ENCODE measurements around the gene RELN.
A peak's percentile ranks its signal among the peaks of the same experiment; 100 is the strongest.
"Not testable (repeated sequence)": the region's sequence is repeated elsewhere in the genome, so short reads cannot be mapped to it uniquely, and the experiment has no call there.

RELN gene

GRCh38 chr7:103824251-103824650 lies 165.2 kb downstream of the RELN start:
- no peak for DNase-seq

- DNase-seq: no peak
Measured at GRCh38 chr7:103823084-103823483, 166.4 kb downstream of the RELN start.

GRCh38 chr7:103821092-103821491 lies 168.4 kb downstream of the RELN start:
- DNase-seq: no peak

GRCh38 chr7:103815972-103816371 lies 173.5 kb downstream of the RELN start:
- DNase-seq: not testable (repeated sequence)

- no peak for DNase-seq
Measured at GRCh38 chr7:103813970-103814369, 175.5 kb downstream of the RELN start.

- DNase-seq: peak; percentile 83
Measured at GRCh38 chr7:103811997-103812396, 177.5 kb downstream of the RELN start.

GRCh38 chr7:103811290-103811689 lies 178.2 kb downstream of the RELN start:
- DNase-seq: no peak

- DNase-seq: no peak
Measured at GRCh38 chr7:103810112-103810744, 179.2 kb downstream of the RELN start.

GRCh38 chr7:103809229-103809994 lies 180.0 kb downstream of the RELN start:
- DNase-seq: no peak

- DNase-seq: no peak
Measured at GRCh38 chr7:103805346-103805745, 184.1 kb downstream of the RELN start.

GRCh38 chr7:103803631-103804030 lies 185.8 kb downstream of the RELN start:
- DNase-seq: no peak

GRCh38 chr7:103799298-103799697 lies 190.2 kb downstream of the RELN start:
- no peak for DNase-seq

GRCh38 chr7:103797647-103798307 lies 191.7 kb downstream of the RELN start:
- no peak for DNase-seq

- no peak for DNase-seq
Measured at GRCh38 chr7:103796327-103796962, 193.0 kb downstream of the RELN start.

- DNase-seq: peak; percentile 70
Measured at GRCh38 chr7:103795787-103796186, 193.7 kb downstream of the RELN start.

GRCh38 chr7:103795107-103795506 lies 194.4 kb downstream of the RELN start:
- peak; percentile 14 for DNase-seq

GRCh38 chr7:103794424-103794823 lies 195.0 kb downstream of the RELN start:
- no peak for DNase-seq

GRCh38 chr7:103793614-103794013 lies 195.8 kb downstream of the RELN start:
- DNase-seq: peak; percentile 49

GRCh38 chr7:103791894-103792293 lies 197.6 kb downstream of the RELN start:
- no peak for DNase-seq

GRCh38 chr7:103787041-103787440 lies 202.4 kb downstream of the RELN start:
- not testable (repeated sequence) for DNase-seq

GRCh38 chr7:103784646-103785286 lies 204.7 kb downstream of the RELN start:
- no peak for DNase-seq

GRCh38 chr7:103781409-103781808 lies 208.0 kb downstream of the RELN start:
- DNase-seq: no peak

- not testable (repeated sequence) for DNase-seq
Measured at GRCh38 chr7:103780561-103780960, 208.9 kb downstream of the RELN start.
